GM18867 (cell line): ENCODE results near the gene KCNK15.

ENCODE experiments used
- ATAC-seq: cut with Tn5 transposase; IDR thresholded peaks from one replicate; pipeline ENCODE4 v1.9.1; 2021; ENCODE audit warnings: mild to moderate bottlenecking, moderate library complexity; ENCODE audit not compliant: unreplicated experiment

KCNK15 gene

DNA sequence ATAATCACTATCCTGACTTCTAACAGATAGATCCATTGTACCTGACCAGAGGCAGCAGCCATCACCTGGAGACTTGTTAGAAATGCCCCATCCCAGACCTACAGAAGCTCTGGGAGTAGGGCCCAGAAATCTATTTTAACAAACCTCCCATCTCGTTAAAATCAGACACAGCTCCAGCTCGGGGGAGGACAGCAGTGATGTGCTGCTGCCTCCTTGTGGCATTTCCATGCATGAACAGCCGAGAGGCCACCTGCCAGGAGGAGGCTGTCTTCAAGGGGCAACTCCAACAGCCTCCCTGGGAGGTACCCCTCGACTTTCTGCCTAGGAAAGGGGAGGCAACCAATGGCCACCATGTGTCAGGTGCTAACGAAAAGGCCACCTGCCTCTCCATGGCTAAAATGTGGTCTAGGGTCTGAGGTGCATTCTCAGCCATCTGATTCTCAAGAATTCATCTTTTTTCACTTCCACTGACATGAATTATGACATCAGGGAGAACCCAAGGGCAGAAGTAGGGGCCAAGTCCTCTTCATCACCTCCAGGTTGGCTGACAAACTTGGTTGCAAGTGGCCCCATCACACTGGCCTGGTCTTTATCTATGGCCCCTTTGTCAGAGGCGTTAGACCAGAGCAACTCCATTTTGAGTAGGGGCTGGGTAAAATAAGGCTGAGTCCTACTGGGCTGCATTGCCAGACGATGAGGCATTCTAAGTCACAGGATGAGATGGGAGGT, 12.2 kb upstream of the KCNK15 start:
- ATAC-seq = no peak

DNA sequence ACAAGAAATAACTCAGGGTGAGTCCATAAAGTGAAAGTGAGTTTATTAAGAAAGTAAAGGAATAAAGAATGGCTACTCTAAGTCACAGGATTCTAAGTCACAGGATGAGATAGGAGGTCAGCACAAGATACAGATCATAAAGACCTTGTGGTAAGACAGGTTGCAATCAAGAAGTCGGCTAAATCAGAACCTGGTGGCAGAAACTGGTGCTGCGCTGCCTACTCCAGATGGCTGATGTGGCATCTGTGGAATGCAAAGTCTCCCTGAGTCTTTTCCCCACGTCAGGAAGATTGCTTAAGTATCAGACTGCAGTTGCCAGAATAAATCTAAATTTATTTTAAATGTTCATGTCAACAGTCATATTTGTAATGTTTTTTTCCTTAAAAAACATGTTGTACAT, 10.7 kb upstream of the KCNK15 start:
- no peak for ATAC-seq

DNA sequence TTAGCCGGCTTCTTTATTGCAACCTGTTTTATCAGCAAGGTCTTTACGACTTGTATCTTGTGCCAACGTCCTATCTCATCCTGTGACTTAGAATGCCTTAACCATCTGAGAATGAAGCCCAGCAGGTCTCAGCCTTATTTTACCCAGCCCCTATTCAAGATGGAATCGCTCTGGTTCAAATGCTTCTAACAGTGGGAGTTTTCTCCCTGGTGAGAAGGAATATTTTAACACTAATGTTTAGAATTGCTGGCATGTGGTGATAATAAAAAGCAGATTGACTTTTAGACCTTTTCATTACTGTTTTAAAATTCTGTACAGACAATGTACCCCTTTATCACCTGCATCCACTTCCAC, 9.9 kb upstream of the KCNK15 start:
- no peak for ATAC-seq

DNA sequence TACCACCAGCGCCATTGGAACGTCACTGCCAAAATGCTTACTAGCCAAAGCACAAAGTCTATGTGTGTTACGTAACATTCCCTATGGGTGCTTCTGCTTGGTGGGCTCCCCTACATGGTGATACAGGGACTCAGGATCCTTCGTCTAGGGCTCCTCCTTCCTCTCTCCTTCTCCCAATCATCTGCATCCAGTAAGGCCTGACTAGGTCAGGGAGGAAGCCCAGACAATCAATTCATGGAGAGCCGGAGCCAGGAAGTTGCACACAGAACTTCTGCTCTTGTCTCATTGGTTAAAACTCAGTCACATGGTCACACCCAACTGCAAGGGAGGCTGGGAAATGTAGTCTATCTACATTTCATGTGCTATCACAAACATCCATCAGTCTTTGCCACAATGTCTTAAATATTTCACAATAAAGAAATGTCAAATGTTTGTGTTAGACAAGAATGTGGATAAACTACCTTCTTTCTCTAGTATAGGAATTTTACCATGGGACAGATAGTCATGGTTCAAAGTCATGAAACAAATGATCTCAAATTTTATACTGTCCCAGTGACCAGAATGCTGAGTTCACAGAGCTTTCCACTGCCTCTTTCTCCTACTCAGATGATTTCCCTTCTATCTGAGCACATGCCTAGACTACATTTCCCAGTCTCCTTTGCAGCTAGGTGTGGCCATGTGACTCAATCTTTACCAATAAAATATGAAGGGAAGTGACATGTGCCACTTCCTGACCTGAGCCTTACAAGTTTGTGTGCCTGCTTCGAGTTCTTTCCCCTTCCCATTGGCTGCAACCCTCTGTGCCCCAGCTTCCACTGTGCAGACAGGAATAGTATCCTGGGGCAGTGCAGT, 9.3 kb upstream of the KCNK15 start:
- no peak for ATAC-seq

DNA sequence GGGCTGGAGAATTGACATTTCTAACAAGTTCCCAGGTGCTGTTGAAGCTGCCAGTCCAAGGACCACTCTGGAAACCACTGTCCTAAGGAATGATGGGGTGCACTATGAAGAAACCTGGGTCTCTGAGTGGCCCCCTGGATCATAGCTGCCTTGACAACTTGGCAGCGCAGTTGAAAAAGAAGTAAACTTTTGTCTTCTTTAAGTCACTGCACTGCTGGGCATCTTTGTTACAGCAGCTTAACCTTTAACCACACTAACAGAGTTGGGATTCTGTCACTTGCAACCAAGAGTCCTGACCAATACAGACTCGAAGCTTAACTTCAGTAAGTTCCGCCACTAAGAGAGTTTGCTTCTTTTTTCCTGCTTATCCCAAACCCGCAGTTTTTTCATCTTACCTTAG, 8.5 kb upstream of the KCNK15 start:
- no peak for ATAC-seq

DNA sequence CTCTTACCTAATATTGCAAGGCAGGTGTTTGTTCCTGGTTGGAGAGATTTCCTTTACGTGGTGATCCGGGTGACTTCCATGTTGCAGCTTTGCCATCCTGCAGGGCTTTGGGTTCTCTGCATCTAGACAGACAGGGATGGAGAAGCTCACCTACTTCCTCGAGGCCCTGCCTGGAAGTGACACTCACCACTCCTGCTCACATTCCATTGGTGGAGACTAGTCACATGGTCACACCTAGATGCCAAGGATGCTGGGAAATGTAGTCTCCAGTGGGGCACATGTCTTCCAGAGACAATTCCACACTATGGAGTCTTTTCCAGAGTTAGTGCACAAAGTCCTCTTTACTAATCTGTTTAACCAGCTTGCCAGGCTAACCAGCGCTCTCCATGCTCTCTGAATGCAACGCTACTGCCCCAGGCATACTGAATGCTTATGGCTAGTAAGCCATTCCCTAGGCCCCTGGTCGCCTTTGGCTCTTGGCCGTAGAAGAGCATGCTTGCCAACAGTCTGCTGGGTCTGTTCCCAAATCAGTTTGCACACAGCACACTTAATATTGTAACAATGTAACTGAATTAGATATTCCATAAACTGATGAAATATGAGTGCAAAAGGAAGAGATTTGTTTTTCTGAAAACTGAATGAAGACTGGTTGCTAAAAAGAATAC, 6.7 kb upstream of the KCNK15 start:
- no peak for ATAC-seq

DNA sequence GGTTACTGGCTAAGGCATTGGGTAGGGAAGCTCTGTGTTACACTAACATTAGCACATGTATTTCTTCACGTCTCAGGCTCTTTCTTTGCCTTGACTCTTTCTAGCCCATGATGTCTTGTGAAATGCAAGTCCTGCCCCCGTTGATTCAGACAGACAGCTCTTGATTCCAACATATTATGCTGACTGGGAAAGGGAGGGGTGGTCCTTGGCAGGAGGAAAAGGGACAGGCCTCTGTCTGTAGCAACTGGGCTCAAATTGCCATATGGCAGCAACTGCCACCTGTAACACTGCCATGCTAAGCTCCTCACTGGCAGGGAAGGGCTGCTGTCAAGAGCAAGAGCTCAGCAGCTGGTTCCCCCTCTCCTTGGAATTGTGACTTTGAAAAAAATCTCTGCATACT, 5.7 kb upstream of the KCNK15 start:
- no peak for ATAC-seq

DNA sequence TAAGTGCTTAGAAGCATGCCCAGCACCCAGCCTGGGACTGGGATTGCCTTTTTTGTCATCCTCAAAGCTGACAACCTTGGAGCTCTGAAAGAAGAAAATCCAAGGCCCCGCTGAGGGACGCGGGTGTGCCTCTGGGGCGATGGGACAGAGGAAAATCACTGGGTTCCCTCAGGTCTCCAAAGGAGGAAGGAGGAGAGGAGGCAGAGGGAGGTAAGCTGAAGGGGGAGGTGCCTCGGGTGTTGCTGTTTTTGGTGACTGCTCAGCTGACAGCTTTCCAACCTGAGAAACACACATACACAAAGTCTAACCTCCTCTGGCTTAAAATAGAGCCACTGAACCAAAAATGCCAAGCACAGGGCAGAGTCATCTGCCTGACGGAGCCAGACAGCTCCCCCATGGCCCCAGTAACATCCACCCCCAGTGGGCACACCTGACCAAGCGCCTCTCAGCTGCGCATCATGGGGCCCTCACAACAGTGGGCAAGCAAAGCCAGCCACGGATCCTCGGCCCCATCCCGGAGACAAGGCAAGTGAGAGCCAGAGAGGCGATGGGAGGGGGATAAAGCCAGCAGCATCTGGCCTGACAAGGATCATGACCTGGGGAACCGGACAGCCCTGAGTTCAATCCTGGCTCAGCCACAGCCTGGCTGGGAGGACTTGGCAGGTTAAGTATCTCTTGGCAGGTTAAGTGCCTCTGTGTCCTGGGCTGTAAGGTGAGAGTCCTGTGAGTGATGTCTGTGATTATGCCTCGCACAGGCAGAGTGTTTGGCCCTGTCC, 3.2 kb upstream of the KCNK15 start:
- ATAC-seq = no peak

DNA sequence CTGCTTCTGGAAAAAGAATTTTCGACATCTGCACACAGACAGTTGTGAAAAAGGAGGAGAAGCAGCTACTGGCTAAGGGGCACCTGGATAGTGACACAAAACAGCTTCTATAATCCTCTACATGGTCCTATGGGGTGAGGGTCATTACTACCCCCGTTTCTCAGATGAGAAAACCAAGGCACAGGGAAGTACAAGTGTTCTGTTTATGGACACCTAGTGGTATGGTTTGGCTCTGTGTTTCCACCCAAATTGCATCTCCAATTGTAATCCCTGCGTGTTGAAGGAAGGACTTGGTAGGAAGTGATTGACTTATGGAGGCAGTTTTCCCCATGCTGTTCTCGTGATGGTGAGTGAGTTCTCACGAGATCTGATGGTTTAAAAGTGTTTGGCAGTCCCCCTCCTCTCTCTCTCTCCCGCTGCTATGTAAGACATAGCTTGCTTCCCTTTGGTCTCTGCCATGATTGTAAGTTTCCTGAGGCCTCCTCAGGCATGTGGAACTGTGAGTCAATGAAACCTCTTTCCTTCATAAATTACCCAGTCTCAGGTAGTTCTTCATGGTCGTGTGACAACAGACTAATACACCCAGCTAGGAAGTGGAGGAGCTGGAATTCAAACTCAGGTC, 2.5 kb upstream of the KCNK15 start:
- no peak for ATAC-seq

DNA sequence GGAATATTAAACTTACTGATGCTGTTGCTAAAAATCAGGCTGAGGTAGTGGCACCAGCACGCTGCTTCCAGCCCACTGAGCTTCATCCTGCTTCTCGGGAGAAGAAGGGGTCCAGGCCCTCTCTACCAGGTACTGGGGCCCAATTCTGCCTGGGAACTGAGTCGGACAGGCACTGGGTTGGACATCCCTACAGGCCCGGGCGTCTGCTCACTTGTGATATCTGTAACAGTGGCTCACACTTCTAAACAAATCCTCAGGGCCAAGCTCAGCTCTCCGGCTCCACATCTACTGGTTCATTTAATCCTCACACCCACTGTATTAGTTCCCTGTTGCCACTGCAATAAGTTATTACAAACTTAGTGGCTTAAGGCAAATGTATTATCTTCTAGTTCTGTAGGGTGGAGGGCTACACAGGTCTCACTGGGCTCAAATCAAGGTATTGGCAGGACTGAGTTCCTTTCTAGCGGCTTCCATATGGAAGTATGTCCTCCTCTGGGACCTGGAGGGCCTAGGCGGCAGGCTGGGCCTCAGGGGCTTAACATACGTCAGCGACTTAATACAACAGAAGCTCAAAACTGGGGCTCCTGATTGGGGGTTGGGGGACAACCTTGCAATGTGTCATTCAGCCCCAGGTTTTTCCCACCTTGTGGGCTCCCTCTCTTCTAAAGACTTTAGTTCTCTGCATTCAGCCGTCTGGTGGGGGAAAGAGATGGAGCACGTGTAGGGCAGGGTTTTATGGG, 1.6 kb upstream of the KCNK15 start:
- no peak for ATAC-seq

DNA sequence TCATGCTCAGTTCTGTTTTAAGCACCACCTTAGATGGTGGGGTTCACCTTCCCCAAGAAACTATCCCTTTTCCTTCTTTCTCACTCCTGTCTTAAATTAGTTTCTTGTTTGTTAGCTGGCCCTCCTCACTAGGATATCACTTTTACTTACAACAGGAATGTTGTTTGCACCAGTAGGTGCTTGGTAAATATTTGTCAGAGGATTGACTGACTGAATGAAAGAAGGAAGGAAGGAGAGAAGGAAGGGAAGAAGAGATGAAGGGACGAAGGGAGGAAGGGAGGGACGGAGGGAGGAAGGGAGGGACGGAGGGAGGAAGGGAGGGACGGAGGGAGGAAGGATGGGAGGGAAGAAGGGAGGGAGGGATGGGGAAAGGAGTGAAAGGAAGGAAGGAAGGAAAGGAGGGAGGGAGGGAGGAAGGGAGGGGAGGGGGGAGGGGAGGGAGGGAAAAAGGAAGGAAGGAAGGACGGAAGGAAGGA, 505 bp upstream of the KCNK15 start:
- no peak for ATAC-seq

DNA sequence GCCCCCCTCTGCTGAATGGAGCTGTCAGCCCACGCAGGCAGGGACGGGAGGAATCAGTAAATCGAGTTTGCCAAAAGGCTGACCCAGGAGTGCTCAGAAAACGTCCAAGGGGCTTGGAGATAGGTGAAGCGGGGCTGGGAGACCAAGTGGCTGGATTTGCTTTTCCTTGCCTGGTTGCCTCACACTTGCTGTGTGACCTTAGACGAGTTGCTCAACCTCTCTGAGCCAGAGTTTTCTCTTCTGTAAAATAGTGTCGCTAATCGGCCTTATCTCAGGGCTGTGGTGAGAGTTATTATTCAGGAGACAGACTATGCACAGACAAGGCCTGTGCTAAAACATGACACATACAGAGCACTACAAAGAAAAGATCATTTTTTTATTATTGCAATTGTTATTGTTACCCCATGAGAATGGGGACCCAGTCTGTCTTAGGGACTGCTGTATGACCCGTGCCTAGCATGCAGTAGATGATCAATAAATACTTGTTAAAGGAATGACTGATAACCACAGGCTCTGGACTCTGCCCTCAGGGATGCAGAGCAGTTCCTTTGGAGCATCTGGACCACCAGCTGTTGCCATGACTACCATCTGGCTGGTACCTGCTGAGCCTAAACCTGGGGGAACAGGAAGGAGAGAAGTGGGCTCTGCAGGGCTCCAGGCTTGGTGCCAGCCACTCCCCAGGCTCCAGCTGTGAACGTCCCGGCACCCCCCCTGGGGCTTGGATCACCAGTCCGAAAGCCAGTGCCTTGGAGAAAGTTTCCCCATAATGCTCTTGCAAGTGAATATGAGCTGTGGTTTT, 901 bp downstream of the KCNK15 start:
- ATAC-seq = no peak

DNA sequence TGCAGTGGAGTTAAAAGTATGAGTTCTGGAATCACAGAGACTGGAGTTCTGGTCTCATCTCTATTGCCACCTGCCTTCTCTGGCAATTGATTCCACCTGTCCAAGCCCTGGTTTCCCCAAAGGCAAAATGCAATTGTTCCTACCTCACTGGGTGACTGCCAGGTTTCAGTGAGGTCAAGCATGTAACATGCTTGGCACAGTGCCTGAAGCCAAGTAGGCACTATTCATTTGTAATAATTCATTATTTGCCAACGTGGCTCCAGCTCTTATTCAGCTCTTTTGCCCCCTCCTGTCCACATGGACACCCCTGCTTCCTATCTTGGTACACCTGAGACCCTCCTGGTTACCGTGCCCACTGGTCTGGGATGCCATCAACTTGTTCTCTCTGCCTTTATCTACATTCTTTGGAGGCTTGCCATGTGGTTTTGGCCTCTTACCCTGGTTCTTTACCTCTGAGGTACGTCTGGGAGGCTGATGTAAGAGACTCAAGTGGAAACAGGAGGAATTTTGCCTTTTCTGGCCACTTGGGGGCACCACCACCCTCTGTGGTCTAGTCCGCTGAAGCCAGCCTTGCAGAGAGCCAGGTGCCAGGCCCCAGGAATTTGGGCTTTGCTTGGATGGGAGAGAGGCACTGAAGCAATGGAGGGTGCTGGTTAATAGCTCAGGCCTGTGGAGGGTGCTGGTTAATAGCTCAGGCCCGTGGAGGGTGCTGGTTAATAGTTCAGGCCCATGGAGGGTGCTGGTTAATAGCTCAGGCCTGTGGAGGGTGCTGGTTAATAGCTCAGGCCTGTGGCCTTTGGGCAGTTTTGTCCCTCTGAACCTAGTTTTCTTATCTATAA, 1.7 kb downstream of the KCNK15 start:
- ATAC-seq = no peak

DNA sequence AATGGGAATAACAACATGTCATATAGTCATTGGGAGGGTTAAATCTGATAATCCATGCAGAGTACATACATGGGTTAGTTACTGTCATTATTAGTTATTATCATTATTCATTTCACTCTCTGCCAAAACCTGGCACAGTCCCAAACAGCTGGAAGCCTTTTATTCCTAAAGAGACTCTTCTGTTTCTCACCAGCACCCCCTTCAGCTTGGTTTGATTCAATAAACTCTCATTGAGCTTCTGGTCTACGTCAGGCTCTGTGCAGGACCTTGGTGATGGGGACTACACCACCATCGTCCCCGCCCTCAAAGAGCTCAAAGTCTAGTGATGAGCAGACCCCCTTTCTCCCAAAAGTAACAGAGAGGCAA, 2.3 kb downstream of the KCNK15 start:
- ATAC-seq = no peak

DNA sequence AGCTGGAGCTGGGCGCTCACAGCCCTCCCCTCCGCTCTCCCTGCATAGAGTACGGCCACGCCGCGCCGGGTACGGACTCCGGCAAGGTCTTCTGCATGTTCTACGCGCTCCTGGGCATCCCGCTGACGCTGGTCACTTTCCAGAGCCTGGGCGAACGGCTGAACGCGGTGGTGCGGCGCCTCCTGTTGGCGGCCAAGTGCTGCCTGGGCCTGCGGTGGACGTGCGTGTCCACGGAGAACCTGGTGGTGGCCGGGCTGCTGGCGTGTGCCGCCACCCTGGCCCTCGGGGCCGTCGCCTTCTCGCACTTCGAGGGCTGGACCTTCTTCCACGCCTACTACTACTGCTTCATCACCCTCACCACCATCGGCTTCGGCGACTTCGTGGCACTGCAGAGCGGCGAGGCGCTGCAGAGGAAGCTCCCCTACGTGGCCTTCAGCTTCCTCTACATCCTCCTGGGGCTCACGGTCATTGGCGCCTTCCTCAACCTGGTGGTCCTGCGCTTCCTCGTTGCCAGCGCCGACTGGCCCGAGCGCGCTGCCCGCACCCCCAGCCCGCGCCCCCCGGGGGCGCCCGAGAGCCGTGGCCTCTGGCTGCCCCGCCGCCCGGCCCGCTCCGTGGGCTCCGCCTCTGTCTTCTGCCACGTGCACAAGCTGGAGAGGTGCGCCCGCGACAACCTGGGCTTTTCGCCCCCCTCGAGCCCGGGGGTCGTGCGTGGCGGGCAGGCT, 4.6 kb downstream of the KCNK15 start:
- ATAC-seq = no peak

DNA sequence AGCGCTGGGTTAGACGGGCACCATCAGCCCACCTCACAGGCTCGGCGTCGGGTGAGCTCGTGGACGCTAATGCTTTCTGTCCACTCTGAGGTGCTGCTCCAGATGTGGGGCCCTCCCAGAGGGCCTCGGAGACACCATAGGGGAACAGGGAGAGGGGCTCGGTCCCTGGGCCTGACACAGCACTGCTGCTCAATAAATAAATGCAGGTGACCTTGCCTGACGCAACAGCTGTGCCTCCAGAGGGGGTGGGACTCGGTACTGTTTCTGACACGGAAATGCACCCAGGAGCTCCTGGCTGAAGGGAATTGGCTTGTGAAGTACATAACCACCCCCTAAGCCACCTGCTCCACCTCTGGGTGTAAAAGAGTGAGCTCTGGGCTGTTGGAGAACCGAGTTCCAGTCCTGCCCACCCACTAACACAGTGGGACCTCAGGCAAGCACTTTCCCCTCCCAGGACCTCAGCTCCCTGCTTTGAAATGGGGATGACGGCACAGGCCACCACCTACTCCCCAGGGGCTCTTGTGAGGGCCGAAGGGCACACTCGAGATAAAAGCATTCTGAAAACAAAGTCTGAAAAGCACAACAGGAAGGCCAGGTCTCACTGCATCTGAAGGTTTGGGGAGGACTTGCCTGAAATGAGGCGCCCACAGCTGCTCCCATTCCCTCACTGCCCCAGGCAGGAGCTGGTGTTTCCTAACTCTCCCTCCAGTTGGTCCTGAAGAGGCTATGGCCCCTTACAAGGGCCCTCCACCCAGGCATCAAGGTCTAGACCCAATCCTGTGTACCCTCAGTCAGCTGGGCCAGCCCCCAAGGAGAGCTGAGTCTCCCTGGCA, 6.7 kb downstream of the KCNK15 start:
- no peak for ATAC-seq

DNA sequence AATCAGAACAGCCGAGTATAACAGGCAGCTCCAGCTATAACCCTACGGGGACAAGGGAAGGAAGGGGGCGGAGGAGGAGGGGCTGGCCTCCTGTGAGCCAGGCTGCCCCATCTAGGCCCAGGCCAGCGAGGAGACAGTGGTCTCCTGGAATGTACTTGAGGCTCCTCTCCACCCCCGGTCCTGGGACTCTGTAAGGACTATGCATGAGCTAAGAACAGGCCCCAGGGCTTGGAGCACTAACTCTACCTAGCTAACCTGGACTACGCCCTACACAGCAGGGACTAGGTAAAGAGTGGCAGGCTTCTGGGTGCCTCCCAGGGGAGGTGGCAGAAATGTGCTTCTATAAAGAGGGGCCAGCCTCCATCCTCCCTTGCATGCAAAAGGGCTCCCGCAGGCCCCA, 8.9 kb downstream of the KCNK15 start:
- no peak for ATAC-seq
